Measurements from ENCODE around the gene SLC6A18. TPM values are rescaled to one million over a fixed set of nuclear protein-coding genes. Genes with fewer than 3 reads are reported as not detected.

The SLC6A18 gene
- total and polyA plus RNA-seq, 8 donors, result 0.14 TPM; not detected in 7

DNA sequence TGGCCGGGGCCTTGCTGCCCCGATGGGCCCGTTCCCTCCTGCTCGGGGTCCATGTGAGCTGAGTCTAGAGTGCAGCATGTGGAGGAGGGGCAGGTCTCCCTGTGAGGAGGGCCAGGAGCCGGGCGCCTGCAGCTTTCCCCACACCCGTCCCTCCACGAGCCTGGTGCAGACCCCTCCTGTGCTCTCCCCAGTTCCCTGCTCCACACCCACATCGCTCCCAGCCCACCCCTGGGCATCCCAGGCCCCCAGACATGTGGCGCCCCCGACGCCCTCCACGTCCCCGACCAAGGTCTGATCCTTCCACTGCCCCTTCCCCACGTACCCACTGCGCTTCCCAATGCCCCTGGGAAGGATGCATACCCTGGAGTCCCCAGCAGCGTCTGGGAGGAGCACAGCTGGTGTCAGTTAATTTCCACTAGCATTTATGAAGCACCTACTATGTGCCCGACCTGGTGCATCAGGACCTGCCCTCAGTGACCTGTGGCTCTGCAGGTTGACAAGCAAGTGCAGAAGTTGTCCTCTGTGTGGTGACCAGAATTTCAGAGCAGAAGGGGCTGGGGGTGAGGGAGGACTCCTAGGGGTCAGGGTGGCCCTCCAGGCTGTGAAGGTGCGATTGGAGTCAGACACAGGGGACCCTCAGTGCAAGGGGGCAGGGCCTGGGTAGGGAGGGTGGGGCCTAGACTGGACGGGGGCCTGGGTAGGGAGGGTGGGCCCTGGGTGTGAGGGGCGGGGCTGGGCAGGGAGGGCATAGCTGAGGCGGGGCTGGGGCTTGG is 10.8 kb upstream of the SLC6A18 start:
- TF ChIP-seq, protein P1, sequence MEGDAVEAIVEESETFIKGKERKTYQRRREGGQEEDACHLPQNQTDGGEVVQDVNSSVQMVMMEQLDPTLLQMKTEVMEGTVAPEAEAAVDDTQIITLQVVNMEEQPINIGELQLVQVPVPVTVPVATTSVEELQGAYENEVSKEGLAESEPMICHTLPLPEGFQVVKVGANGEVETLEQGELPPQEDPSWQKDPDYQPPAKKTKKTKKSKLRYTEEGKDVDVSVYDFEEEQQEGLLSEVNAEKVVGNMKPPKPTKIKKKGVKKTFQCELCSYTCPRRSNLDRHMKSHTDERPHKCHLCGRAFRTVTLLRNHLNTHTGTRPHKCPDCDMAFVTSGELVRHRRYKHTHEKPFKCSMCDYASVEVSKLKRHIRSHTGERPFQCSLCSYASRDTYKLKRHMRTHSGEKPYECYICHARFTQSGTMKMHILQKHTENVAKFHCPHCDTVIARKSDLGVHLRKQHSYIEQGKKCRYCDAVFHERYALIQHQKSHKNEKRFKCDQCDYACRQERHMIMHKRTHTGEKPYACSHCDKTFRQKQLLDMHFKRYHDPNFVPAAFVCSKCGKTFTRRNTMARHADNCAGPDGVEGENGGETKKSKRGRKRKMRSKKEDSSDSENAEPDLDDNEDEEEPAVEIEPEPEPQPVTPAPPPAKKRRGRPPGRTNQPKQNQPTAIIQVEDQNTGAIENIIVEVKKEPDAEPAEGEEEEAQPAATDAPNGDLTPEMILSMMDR (IDR thresholded peaks at IDR 0.05), result no peak
- DNase-seq, result peak in 2 of 6 donors; percentile 11 to 48
- H3K9me3 ChIP-seq, result no peaks in the 10 kb centered on the region
- H3K27ac ChIP-seq, result no peak overlapping the region
- 58 to 62% methylated on average over 21 to 22 of the region's 22 CpGs for WGBS, 2 donors
- H3K27me3 ChIP-seq, result no peaks in the 10 kb centered on the region
- H3K4me3 ChIP-seq, result no peak overlapping the region
- H3K4me1 ChIP-seq, result no peaks in the 10 kb centered on the region
- no peak for ATAC-seq
- H3K36me3 ChIP-seq, result no peaks in the 10 kb centered on the region
- no peak for FAIRE-seq
- intact Hi-C loops (cut with DNase I), result no loop called here

DNA sequence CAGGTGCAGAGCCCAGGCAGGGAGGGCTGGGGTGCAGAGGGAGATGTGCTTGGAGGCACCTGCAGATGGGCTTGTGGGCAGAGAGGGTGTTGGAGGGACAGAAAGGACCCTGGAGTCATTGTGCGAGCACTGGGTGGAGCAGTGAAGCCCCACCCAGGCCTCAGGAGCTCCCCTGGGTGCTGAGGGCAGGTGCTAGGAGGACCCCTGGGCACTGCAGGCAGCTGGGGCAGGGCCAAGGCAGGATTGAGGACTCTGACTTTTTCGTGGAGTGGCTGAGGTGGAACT is 10.3 kb upstream of the SLC6A18 start:
- Histone ChIP-seq H3K36me3 (no peaks in the 10 kb centered on the region), H3K4me3 (no peak overlapping the region), H3K9me3 (no peaks in the 10 kb centered on the region), H3K4me1 (no peaks in the 10 kb centered on the region), H3K27ac (no peak overlapping the region), H3K27me3 (no peaks in the 10 kb centered on the region)
- intact Hi-C loops (cut with DNase I), result no loop called here
- WGBS, 2 donors, result 63 to 78% methylated on average over 2 of the region's 2 CpGs
- FAIRE-seq, result no peak
- TF ChIP-seq, protein P1 (IDR thresholded peaks at IDR 0.05), result no peak
- peak in 1 of 6 donors; percentile 5 for DNase-seq
- ATAC-seq, result no peak

DNA sequence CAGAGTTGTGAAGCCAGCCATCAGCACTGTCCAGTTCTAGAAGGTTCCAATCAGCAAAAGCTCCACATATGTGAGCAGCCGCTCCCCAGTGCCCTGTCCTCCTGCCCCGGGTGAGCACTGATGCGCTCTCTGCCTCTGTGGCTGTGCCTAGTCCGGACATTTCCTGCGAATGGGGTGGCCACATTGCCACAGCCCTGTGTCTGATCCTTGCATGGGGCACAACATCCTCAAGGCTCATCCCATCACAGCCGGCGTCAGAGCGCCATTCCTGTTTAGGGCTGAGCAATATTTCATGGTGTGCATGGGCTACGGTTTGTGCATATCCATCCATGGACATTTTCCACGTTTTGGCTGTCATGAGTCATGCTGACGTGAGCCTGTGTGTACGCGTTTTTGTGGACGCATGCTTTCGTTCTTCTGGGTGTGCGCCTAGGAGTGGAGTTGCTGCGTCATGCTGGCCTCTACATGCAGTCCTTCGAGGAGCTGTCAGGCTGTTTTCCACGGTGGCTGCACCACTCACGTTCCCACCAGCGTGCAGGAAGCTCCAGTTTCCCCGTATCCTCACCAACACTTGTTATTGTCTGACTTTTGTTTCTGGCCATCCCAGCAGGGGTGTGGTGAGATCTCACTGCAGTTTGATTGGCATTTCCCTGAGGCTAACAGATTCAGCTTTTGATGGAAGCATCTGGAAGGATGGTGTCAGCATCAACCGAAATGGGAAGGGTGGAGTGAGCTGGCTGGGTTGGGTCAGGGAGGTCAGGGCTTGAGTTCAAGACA is 9.7 kb upstream of the SLC6A18 start:
- FAIRE-seq, result no peak
- TF ChIP-seq, protein P1 (IDR thresholded peaks at IDR 0.05), result no peak
- no peaks in the 10 kb centered on the region for H3K9me3 ChIP-seq
- no peaks in the 10 kb centered on the region for H3K27me3 ChIP-seq
- H3K4me1 ChIP-seq, result no peaks in the 10 kb centered on the region
- intact Hi-C loops (cut with DNase I), result no loop called here
- ATAC-seq, result no peak
- H3K4me3 ChIP-seq, result no peak overlapping the region
- no peaks in the 10 kb centered on the region for H3K36me3 ChIP-seq
- H3K27ac ChIP-seq, result no peak overlapping the region
- peak in 1 of 6 donors; percentile 5 for DNase-seq
- WGBS, 2 donors, result 86 to 93% methylated on average over 23 of the region's 23 CpGs

DNA sequence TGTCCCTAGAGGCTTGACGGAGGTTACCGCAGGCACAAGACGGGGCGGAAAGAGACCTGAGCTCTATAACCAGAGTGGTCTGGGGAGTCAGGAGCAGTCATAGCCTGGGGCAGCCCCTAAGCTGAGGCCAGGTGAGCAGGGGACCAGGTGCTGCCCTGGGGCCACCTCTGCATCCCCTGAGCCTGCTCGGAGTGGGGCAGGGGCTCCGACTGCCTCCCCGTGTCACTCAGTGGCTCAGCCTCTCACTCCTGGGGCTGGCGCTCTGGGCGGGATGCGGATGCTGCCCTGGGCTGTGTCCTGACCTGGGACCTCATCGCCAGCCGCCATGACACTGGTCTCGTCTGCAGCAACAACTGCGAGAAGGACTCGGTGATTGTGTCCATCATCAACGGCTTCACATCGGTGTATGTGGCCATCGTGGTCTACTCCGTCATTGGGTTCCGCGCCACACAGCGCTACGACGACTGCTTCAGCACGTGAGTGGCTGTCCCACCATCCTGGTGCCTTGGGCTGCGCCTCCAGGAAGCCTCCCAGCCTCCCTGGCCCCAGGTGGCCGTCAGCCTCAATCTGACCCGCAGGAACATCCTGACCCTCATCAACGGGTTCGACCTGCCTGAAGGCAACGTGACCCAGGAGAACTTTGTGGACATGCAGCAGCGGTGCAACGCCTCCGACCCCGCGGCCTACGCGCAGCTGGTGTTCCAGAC is 8.8 kb upstream of the SLC6A18 start:
- FAIRE-seq, result no peak
- no peaks in the 10 kb centered on the region for H3K36me3 ChIP-seq
- H3K27me3 ChIP-seq, result no peaks in the 10 kb centered on the region
- H3K4me1 ChIP-seq, result no peaks in the 10 kb centered on the region
- peak in 2 of 6 donors; percentile 21 to 69 for DNase-seq
- 89 to 93% methylated on average over 38 of the region's 38 CpGs for WGBS, 2 donors
- TF ChIP-seq, protein P1 (IDR thresholded peaks at IDR 0.05), result no peak
- no peak overlapping the region for H3K27ac ChIP-seq
- intact Hi-C loops (cut with DNase I), result no loop called here
- H3K4me3 ChIP-seq, result no peak overlapping the region
- ATAC-seq, result no peak
- no peaks in the 10 kb centered on the region for H3K9me3 ChIP-seq

Measured in pancreas (tissue), 10 donors.